Measurements from ENCODE around the gene TRIP13.

The TRIP13 gene

DNA sequence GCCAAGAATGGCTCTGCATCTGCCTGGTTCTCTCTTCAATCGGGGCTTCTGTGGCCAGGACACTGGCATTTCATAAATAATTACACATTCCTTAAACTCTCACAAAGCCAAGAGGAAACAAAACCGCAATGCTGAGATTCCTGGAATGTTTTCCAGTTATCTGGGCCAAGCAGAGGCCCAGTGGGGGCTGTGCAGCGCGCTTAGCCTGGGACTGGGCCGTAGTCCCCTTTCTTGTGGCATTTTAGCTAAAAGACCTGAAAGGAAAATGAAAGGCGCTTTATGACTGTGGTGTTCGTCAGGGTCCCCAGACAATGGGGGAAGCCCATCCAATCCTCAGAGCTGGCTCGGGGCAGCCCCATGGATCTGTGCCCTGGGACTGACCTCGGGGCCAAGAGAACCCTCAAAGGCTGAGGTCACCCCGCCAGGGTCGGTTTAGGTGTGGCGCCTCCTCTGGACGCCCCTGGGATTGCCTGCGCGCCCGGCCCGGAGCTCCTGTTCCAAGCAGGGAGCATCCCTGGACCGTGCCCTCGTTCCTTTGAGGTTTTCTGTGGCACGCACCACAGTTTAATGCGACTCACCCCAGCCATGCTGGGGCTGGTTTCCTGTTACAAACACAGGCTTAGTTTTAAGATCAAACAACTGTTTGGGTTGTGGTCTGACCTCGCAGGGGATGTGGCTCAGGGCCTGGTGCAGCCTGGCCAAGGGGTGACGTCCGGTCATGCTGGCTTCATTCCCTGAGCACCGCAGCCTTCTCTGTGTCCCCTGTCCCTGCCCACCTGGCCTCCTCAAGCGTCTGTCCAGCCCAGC, 64.5 kb downstream of the TRIP13 start:
- no peak for DNase-seq

DNA sequence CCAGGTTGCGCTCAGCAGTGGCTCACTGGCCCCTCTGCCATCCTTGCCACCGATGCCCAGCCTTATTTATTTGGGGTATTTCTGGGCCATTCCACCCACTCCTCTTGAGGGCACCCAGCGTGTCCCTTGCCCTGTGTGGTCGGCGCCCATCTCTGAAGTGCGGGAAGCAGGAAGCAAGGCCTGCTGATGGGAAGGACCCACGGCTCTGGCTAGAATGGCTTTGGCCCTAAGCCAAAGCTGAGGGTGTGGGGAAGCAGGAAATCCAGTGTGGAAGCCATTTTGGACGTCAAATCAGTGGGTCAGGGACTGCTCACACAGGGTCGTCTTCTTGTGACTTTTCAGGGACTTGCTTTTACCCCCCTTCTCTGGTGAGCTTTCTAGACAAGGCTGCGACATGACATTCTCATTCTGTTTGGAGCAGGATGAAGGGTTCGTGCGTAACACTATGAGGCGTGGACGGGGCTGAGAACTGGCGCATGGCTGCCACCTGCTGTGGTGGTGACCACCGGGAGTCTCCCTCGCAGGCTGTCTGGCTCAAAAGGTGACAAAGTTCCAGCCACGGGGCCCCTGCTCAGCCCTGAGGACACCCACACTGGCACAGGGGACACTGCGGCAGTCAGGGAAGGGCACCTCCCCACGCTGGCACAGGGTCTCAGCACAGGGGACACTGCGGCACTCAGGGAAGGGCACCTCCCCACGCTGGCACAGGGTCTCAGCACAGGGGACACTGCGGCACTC, 65.2 kb downstream of the TRIP13 start:
- DNase-seq, result no peak

DNA sequence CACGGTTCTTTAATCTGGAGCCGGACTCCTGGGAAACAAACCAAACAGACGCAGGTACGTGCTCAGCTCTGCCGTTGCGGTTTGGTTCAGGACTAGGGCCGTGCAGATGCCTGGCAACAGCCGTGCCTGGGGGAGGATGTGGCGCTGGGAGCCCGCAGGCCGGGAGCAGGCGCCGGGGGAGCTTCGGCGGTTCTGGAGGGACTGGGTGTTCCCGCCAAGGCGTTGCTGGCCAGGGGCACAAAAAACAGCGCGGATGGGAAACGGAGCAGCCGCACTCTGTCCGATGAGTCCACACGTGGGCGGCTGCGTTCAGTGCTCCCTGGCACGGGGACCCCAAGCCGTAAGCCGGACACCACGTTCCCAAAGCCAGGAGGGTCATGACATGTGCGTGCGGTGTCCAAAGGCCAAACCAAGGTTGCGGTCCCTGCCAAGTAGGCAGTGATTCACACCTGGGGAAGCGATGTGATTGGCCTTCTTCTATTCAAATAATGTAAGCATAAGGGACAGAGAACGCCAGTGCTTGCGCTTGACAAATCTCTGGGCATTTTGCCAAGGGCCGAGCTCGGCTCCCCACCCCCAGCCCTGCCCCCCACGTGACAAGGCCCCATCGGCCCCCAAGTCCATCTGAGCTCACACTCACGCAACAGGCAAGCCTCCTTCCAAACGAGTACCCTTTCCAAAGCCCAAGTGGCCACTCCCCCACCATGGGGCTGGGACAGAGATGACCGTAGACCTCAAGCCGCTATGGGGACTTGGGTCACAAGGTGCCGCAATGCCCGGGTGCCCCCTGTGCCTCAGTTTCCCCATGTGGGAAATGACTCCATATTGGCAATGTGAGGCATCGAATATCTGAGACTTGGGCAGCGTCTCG, 66.3 kb downstream of the TRIP13 start:
- DNase-seq, result no peak

DNA sequence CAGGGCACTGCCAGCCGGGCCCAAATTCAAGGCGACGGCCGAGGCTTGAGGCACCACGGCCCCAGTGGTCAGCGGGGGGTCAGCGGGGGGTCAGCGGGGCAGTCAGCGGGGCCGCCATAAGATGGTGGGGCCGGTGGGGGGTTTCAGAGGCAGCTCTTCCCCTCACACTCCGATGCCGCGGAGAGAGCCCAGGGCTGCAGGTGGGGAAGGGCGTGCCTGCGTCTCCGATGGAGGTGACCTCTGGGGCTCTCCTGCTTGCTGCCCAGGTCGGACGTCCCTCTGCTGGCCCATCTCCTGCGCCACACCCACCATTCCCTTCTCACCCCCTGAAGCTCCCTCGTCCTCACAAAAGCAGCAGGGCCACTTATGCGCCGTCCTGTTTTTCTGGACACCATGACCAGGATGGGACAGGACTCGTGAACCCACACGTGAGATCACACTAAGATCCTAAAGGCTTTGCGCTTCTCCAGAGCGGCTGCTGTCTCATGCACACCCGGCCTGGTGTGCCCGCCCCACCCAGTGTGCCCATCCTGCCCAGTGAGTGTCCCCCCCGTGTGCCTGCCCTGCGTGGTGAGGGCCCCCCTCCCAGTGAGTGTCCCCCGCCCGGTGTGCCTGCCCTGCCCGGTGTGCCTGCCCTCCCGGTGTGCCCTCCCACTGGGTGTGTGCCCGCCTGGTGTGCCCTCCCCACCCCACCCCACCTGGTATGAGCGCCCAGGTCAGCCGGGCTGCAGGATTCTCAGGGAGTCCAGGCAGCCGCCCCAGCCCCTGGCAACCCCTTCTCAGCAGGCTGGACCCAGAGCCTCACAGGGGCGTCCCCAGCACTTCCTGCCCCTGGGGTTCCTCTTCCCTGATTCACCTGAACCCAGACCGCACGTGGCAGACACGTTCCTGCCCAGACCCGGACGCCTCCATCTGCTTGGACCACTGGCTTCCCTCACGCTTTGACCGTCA, 67.2 kb downstream of the TRIP13 start:
- DNase-seq, result no peak

DNA sequence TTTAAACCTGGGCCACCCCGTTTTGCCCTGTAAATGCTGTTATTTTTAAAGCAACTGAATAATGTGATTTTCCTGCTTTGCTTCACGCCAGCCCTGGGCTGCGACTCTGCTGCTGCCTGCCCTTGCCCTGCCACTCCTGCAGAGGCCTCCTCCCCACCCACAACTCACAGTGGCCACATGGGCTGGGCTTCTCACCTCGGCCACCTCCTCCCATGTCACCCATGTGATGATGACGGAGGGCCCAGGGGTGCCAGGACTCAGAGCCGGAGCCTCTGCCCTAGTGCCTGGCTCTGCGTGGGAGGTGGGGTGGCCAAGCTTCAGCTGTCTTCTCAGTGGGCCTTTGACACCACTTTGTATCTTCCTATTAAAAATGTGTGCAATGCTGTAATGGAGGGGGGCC, 67.9 kb downstream of the TRIP13 start:
- no peak for DNase-seq

DNA sequence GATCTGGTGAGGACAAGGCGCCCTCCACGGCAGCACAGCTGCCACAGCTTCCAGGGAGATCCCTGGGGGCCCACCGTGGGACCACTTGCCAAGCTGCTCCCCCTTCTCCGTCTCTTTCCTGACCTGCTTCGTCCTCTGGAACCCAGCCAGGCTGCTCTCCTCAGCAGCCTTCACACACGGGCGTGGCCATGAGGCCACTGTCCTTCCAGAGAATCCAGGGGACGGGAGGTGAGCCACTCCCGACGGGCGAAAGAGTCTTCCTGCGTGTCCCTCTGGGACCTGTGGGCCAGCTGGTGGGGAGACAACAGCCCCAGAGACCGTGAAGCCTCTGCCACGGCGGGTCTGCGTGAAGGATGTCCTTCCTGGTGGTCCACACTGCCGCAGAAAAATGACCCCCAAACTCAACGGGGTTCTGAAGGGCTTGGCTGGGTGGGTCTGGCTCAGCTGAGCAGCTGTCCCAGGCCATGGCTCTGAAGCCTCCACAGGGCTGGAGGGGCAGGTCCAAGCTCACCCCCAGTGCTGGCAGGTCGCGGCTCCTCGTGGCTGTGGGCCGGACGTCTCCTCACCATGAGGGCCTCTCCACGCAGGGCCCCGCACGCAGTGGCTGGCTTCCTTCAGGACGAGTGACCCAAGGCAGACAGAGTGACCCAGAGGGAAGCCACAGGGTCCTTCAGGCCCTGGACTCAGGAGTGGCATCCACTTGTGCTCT, 68.5 kb downstream of the TRIP13 start:
- no peak for DNase-seq

DNA sequence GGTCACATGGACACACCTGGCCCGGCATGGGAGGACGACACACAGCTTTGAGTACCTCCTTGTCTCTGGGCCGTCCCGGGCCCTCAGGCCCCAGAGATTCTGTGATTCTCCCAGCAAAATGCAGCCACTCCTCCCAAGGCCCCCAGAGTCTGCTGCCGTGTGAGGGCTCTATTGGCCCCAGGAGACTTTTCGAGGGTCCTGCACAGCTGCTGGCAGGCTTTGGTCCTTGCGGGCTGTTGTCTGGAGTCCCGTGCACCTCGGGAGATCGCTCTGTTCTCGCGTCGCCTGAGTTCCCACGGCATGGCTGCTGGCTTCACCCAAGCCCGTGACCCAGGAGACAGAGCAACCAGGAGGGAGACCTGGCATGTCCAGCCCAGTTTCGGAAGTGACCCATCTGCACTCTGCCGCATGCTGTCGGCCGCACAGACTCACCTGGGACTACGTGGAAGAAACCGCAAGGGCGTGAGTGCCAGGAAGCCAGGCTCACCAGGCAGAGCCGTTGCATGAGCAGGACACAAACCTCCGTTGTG, 69.1 kb downstream of the TRIP13 start:
- no peak for DNase-seq

DNA sequence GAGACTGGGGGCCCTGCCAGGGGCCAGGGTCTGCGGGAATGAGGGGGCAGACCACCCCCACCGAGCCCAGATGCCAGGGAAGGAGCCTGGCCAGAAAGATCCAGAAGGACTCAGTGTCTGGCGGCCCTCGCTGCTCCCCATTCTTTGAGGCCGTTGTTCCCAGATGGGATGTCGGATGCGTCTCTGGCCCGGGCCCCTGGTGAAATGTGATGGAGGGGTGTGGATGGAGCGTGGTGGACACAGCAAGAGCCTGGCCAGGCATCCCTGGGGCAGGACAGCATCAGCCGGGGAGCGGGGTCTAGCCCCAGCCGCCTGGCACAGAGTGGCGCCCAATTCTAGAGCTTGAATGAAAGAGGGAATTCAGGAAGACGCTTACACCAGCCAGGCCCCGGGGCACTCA, 69.7 kb downstream of the TRIP13 start:
- DNase-seq, result no peak

DNA sequence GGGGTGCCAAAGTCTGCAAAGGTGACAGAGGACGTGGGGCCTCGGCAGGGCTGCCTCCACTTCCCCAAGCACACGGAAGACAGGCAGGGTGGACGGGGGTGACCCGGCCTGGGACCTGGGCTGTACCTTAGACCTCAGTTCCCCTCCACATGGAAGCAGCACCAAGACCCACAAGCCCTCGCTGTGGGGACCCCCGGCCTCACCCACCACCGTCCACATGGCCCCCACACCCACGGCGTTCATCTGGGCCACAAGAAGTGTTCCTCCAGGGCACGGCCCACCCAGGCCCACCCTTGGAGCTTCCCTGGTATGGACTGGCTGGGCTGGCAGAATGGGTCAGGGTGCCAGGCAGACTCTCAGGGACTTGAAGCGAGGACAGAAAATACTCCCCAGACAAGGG, 70.1 kb downstream of the TRIP13 start:
- no peak for DNase-seq

DNA sequence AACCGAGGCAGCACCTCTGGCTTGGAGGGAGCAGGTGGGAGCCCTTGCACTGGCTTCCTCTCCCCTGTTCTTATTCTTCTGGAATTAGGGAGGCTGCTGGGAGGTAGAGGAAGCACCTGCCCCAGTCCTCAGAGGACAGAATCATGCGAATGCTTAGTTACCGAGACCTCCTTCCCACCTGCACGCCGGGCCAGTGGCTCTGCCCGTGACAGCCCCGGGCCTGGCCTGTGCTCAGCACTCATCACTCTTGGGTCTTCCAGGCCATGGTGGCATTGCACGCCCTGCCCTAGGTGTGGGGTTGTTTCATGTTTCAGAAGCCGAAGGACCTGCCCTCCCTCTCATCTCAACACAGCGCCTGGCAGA, 70.6 kb downstream of the TRIP13 start:
- DNase-seq, result no peak

DNA sequence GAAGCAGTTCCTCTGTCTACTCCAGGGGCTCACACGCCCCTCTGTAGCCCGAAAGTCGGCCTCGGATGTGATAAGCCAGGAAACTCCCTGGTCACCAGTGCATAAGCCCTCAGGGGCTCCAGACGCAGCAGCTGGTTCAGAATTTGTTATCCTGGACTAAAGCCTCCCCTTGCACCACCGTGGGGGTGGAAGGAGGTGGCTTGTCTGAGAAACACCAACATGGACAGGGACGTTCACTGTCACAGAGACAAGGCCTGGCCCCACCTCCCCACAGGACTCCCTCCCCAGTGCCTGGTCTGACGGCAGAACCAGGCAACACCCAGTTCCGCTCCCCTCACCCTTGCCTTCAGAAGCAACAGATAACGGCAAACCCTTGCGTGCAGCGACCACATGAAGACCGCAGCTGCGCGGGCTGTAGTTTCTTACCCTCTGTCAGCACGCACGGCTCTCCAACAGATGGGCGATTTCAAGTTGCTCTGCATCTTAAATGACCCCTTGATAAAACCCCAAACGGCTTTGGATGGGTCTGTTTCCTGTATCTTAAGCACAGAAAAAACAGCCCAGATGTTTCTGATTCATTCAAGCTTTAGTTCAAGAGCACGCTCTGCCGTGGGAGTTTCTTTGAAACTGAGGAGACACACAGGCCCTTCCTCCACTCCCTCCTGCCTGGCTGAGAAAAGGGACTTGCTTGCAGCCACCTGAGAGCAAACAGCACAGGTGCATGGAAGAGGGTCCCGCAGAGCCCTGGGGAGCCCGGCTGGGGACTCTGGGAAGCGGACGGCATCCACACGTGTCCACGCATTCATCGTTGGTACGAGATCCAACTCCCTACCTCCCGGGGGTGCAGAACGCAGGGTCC, 71.2 kb downstream of the TRIP13 start:
- DNase-seq, result no peak

DNA sequence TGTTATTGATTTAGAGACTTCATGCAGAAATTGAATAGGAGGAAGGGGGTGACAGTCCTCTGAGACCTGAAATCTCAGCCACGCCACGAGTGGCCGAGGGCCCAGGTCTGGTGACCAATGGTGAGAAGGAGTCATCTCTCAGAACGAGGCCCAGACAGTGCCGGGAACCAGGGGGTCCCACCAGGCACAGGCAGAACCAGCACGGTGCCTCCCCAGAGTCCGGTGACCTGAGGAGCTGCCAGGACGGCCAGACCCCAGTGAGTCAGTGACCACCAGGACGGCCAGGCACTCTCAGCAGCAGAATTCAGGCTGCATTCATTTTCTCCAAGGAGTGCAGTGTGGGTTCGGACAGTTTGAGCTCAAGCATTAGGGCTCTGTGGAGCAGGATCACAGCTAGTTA, 72.1 kb downstream of the TRIP13 start:
- DNase-seq, result no peak

DNA sequence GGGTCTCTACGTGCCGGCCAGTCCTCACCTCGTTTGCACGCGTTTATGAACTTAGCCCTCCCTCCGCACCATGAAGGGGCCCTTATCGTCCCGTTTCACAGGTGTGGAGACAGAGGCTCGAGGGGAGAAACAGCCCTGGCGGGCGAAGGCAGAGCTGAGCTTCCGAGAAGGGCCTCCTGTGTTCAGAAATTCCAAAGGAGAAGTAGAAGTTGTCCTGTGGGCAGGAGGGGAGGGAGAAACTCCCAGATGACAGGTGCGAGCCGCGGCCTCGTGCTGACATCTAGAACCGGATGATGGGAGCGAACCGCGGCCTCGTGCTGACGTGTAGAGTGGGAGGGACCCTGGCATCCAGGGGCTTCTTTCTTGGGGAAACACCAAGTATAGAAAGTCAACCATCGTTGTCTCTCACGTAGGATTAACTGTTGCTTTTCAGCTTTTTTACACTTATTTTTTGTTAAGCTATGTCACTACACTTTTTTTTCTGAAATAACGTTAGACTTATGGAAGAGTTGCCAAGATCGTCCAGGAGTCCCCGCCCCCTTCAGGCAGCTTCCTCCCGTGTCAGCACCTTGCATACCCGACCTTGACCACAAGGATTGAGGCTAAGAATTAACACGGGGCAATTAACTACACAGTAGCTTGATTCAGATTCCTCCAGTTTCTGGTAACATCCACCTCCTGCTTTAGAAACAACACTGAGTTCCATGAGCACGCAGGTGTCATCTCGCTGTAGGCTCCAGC, 73.1 kb downstream of the TRIP13 start:
- DNase-seq, result no peak

DNA sequence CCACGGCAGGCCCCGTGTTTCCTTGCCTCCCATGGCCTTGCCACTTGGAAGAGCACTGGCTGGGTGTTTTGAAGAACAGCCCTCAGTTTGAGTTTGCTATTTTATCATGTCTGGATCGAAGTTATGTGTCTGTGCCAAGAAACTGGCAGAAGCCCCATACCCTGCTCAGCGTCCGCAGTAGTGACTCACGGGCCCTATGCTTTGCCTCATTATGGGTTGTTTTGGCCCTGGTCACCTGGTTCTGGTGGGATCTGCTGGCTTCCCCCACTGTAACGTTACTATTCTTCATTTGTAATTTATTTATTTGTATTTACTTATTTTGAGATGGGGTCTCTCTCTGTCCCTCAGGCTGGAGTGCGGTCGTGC, 73.6 kb downstream of the TRIP13 start:
- no peak for DNase-seq

DNA sequence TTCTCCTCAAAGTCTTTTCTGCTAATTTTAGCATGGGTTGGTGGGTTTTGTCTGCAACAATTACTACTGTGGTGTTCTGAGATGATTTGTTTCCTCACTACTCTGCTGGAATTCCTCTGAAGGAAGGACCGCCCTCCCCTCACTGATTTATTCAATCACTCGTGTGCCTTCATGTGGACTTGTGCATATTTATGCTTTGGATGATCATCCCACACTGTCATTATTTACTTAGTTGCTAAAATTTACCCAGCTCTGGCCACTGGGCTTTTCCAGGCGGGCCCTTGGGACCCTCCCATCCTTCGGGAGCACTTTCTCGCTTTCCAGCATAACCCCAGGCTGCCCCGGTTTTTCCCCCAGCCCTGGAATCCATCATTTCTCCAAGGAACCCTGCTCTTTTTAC, 74.3 kb downstream of the TRIP13 start:
- DNase-seq, result no peak

Data from inflammatory macrophage (primary cell).